Measurements from ENCODE around the gene DCAF16. TPM values are rescaled to one million over a fixed set of nuclear protein-coding genes. Genes with fewer than 3 reads are reported as not detected.
A peak's percentile ranks its signal among the peaks of the same experiment; 100 is the strongest.
"Not testable (repeated sequence)": the region's sequence is repeated elsewhere in the genome, so short reads cannot be mapped to it uniquely, and the experiment has no call there.

DCAF16 gene
- total RNA-seq (ENCODE audit: insufficient read depth, low replicate concordance): 50.8 TPM

DNA sequence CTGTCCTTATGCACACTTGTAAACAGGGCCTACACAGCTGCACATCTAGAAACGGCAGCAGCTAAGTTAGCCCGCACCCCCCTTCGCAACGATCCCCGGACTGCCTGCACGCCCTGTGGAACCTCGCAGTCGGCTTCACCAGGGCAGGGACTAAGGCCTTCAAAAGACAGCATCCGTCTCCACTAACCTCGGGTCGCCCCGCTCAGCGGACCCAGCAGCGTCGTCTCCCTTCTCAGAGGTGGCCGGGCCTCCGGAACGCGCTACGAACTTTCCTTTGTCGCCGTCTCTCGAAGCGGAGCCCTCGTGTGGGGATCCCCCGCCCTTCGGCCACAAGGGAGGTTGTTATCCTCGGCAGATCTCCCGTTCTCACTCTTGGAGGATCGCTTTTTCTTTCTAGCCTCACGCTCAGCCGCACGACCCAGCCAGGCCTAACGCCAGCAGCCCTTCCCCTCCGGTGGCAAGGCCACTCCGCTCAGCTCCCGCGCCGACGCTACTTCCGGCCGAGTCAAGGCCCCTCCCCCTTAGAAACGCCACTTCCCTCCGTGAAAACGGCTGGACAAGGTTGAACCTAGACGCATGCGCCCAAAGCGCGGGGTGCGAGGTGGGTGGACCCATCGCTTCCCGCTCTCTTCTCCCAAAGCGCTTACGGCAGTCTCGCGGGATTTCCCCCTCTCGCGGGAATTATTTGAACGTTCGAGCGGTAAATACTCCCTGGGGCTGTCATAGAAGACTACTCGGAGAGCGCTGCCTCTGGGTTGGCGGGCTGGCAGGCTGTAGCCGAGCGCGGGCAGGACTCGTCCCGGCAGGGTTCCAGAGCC, at the start of gene DCAF16, which contains the start of gene NCAPG:
TSS of gene DCAF16 (minus strand) at position 498 of the 818 bp plus-strand sequence. CDS start 6,616 bp downstream, outside the sequence.
TSS of gene NCAPG (plus strand) at position 720 of the 818 bp plus-strand sequence. CDS start 99 bp downstream, outside the sequence.
- peak; percentile 100 for DNase-seq (ENCODE audit: low spot score)

GRCh38 chr4:17859793-17860406, 49.3 kb upstream of the DCAF16 start:
- no peak for DNase-seq (ENCODE audit: low spot score)

DNA sequence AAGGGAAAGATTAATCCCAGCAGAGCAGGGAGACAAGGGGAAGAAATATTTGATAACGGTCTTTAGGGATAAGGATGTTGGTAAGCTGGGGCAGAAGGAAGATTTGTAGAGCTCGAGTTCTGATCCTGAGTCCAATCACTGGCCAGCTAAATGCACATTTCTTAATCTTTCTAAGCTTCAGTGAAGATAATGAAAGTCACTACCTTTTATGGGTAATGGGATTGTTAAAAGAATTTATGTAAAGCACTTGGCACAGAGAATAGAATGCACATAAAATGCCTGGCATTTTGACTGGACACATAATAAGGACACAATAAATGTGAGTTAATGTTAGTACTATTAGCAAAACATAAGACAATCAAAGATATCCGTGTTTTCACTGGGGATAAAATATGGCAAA, 43.5 kb upstream of the DCAF16 start:
- DNase-seq (ENCODE audit: low spot score): peak; percentile 80

- no peak for DNase-seq (ENCODE audit: low spot score)
Measured at GRCh38 chr4:17851959-17852358, 41.4 kb upstream of the DCAF16 start.

DNA sequence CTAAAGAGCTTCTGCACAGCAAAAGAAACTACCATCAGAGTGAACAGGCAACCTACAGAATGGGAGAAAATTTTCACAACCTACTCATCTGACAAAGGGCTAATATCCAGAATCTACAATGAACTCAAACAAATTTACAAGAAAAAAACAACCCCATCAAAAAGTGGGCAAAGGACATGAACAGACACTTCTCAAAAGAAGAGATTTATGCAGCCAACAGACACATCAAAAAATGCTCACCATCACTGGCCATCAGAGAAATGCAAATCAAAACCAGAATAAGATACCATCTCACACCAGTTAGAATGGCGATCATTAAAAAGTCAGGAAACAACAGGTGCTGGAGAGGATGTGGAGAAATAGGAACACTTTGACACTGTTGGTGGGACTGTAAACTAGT, 39.7 kb upstream of the DCAF16 start:
- not testable (repeated sequence) for DNase-seq (ENCODE audit: low spot score)

DNA sequence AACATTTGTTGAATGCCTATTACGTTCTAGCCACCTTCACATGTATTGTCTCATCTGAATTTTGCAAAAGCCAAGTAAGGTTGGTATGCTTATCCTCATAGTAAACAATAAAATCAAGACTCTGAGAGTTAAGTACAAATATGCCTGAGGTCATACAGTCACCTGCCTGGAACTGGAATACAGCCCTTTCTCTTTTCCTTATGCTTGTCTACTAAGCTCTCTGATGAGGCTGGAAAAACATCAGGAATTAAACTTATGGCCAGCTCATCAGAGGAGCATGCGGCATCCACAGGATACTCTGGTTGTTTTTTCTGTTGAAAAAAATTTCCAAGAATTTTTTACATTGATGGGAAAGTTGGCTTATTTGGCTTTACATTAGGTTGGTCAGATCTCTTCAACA, 35.7 kb upstream of the DCAF16 start:
- DNase-seq (ENCODE audit: low spot score): no peak

DNA sequence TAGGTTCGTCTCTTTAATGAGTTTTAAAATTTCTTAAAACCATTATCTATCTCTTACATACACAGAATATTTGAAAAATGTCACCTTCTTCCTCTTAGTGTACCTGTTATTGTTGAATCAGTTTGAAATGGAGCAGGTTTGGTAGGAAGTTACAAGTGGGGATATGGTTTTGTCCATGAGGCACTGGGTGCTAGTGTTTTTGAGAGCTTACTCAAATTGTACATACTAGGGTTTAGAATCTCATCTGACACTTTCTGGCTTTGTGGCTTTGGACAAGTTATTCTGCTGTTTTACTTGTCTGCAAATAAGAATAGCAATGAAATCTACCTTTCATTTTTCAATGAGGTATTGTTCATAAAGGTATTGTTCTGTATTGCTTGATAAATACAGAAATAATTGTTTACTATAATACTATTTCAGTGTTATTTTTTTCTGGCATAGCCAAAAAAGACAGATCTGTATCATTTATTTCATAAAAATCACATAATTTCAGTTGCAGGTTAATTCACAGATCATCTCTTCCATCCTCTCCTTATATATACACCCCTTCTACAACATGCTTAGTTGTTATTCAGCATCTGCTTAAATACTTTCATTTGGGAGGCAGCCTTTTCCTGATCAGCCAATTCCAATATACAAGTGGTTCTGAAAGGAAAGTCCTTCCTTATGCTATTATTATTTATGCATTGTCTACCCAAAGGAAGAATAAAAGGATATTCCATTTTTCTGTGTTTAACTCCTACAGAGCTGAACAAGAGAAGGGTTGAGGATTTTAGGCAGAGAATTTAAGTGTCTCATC, 13.5 kb upstream of the DCAF16 start:
- DNase-seq (ENCODE audit: low spot score): no peak

- peak; percentile 69 for DNase-seq (ENCODE audit: low spot score)
Measured at GRCh38 chr4:17817027-17817426, 6.5 kb upstream of the DCAF16 start.

DNA sequence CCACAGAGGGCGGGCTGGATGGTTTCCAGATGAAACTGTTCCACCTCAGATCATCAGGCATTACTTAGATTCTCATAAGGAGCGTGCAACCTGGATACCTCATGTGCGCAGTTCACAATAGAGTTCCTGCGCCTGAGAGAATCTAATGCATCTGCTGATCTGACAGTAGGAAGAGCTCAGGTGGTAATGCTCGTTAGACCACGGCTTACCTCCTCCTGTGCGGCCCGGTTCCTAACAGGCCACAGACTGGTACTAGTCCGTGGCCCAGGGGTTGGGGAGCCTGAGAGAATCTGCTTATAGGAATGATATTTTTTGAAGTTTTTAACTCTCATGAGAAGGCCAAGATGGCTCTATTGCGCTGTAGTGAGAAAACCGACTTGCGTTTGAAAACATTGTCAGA, 5.6 kb upstream of the DCAF16 start:
- no peak for DNase-seq (ENCODE audit: low spot score)

DNA sequence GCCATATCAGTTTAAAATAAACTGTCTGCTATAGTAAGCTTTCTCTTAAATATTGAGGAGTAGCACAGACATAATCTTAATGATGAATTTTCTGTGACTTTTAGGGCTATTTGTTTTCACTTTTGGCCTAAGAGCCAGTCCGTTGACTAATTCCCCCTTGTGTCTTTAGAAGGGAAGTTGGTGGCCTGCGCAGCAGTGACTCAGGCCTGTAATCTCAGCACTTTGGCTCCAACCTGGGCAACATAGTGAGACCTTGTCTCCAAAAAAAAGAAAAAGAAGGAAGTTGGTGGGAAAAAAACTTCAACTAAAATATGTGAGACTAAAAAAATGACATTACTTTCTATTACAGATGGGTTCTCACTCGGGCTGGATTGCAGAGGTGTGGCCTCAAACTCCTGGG, 3.6 kb upstream of the DCAF16 start:
- DNase-seq (ENCODE audit: low spot score): no peak

DNA sequence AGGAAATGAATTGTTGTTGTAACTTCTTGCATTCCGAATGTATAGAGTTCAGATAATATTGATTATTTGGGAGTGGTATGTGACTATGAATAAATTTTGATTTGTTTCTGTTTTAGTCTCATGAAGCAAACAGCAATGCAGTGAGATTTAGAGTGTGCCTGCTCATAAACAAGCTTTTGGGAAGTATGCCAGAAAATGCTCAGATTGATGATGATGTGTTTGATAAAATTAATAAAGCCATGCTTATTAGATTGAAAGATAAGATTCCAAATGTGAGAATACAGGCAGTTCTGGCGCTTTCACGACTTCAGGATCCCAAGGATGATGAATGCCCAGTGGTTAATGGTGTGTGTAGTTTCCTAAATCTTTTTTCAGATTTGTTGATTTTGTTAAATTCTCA, 2.2 kb upstream of the DCAF16 start:
- DNase-seq (ENCODE audit: low spot score): no peak

GRCh38 chr4:17812125-17812524, 1.6 kb upstream of the DCAF16 start:
- DNase-seq (ENCODE audit: low spot score): no peak

DNA sequence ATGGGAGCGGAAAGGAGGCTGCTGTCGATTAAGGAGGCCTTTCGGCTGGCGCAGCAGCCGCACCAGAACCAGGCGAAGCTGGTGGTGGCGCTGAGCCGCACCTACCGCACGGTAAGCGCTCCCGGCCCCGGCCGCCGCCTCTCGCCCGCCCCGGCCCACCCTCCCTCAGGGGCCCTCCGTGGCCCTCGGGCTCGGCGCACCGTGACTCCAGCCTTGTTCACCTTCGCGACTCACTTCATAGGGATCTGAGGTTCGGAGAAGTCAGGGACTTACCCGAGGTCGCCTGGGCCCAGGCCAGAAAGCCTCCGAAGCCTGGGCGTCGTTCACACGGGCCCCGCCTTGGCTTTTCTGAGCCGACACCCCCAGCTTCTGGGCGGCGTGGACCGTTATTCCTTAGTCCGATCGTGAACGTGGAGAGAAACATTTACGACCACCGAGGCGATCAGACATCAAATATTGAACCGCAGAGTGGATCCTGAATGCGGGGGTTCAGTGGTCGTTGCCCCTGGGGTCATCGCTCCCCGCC, 584 bp upstream of the DCAF16 start:
- DNase-seq (ENCODE audit: low spot score): no peak

- DNase-seq (ENCODE audit: low spot score): no peak
Measured at GRCh38 chr4:17809667-17810066, 890 bp downstream of the DCAF16 start.

GRCh38 chr4:17807446-17807845, 3.1 kb downstream of the DCAF16 start:
- no peak for DNase-seq (ENCODE audit: low spot score)

- DNase-seq (ENCODE audit: low spot score): no peak
Measured at GRCh38 chr4:17805580-17806155, 4.9 kb downstream of the DCAF16 start.

DNA sequence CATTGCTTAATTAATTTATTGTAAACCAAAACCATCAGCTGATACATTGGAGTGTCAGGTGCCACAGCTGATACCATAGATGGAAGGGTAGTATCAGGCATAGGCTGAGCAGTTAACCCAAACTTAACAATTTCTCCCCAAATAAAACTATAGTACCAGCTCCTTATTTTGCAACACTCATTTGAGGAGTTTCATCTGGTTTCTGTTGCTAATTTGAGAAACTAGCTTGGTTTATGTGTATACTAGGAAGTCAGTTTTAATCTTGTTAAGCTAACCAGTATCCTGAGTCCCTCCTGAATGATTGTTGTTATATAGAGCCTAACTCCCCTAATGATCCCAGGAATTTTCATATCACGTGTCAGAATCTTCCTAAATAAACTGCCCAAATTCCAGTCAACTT, 12.7 kb downstream of the DCAF16 start:
- DNase-seq (ENCODE audit: low spot score): no peak

DNA sequence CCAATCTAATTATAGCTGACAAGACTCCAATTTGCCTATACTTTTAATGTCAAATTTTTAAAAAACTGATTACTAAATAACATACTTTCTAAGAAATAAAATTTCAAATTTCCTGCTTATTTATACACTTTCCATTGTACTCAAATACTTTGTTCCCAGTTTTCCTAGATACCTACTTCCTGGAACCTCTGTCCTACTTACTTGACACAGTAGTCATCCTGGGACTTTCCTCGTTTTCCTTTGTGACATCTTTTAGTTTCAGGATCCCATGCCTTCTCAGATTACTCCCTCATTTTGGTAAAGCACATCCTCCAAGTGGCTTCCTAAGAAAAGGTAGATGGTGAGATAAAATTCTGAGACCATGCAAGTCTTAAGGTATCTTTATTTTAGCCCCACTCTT, 15.8 kb downstream of the DCAF16 start:
- no peak for DNase-seq (ENCODE audit: low spot score)

DNA sequence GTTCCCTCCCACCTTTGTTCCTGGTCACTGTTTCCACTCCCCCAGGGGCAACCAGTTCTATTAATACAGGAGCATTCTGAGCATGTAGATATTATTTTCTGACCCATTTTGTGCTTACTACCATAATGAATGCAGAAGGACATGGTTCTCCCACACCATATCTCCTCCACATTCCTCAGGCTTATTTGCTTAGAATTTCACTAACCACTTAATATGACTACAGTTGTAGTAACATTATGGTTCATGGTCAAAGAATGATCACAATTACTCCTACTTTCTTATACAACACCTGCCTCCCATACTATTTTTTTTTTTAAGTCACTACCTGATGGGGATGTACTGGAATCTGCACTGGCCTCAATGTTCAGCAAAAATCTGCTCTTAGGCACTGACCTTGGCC, 21.6 kb downstream of the DCAF16 start:
- DNase-seq (ENCODE audit: low spot score): no peak

GRCh38 chr4:17787315-17787714, 23.2 kb downstream of the DCAF16 start:
- DNase-seq (ENCODE audit: low spot score): no peak

DNA sequence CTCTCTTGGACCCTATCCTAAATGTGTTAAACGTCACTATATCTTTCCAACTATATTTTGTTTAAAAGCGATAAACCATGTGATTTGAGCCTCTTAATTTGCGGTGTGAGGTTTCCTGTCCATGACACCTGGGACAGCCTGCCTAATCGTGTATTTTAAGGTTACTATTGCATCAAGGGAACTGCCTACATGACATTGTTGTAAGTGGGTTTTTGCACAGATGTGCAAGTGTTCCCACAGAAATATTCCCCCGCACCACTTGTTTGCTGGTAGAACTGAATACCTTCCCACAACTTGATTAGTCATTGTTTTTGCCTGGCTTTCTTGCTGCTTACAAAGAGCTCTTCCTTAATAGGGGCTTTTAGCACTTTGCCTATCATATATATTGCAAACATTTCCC, 24.0 kb downstream of the DCAF16 start:
- DNase-seq (ENCODE audit: low spot score): no peak

- DNase-seq (ENCODE audit: low spot score): no peak
Measured at GRCh38 chr4:17785858-17786257, 24.7 kb downstream of the DCAF16 start.
